AG04450 (cell line): ENCODE results near the gene TAF1C. TPM values are rescaled to one million over a fixed set of nuclear protein-coding genes. Genes with fewer than 3 reads are reported as not detected.

ENCODE experiments used
- CTCF ChIA-PET: fragments of 300-600, 350-600 bp; formaldehyde crosslinking; extraction: SDS; loops from one replicate; lab custom pipeline; 2022; ENCODE audit warnings: antibody characterized with exemption, inconsistent platforms; lab: Charles Lee
- POLR2A ChIA-PET: fragments of 350-600 bp; formaldehyde crosslinking; extraction: SDS; loops from one replicate; lab custom pipeline; 2021; ENCODE audit warnings: antibody characterized with exemption, inconsistent platforms; lab: Yijun Ruan, JAX
- DNase-seq: peaks from one replicate; pipeline ENCODE4 v3.0.0-alpha.2; 2011; ENCODE audit warnings: low read depth, low spot score
- H3K27ac ChIP-seq: one replicate; pipeline ENCODE4 v1.5.1; 2012; ENCODE audit warnings: low read depth, low read length, control low read depth
- H3K27me3 ChIP-seq: one replicate; pipeline ENCODE4 v1.6.0; 2012; ENCODE audit warnings: low read length; ENCODE audit not compliant: control insufficient read depth, insufficient read depth
- H3K4me3 ChIP-seq: 2 replicates; pipeline ENCODE4 v1.5.1; 2011; ENCODE audit warnings: mild to moderate bottlenecking, low read depth, low read length, control low read depth
- H3K9me3 ChIP-seq: 2 replicates; pipeline ENCODE4 v1.5.1; 2012; ENCODE audit warnings: low read length; ENCODE audit not compliant: control insufficient read depth, insufficient read depth
- polyA plus RNA-seq: library from polyadenylated mRNA; depleted of rRNA; stranded (reverse); fragments of >200 nt; gene quantifications from 2 replicates; pipeline ENCODE4 v1.2.3, GENCODE V29; 2011
- TF ChIP-seq, protein P1 (sequence below): IDR thresholded peaks from 2 replicates; pipeline ENCODE4 v1.5.1; 2011; ENCODE audit warnings: low read depth, low read length, control low read depth, inconsistent platforms

TAF1C gene
- polyA plus RNA-seq, 1 experiment: 14.2 TPM

DNA sequence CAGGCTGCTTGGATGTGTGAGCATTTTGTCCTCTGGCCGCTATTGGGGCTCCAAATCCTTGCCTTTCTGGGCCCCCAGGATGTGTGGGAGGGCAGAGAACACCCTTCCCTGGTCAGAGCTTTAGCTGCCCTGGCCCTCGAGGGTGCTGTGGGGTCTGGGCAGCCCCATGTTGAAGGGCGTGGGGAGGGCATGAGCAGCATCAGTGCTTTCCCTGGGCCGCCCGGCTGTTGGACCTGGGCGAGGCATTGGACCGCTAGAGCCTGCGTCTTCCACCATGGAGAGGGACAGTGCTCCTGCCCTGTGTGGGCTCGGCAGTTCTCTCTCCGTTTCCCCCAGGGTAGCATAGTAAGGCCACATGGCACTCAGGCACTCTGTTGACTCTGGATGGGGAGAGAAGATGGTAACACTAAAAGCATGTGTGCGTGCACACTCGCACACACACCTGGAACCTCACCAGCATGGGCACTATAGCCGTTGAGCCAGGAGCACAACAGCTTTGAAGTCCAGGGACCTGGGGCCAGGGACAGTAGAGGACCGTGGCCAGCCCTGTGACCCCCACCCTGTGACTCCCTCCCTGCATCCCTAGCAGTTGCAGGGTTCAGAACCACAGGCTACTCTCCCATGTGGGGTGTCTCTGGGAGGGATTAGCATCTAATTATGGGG lies 10.7 kb upstream of the TAF1C start:
- ChIA-PET POLR2A (no interaction called here), CTCF (interaction anchor here (1.5 kb wide), 1 partner anchor 11 kb away, joined by 8 read pairs; the partner anchor contains the start of gene TAF1C)
- no peak overlapping the region for H3K4me3 ChIP-seq
- H3K9me3 ChIP-seq: no peaks in the 10 kb centered on the region; the same call in 1 of the 2 replicates
- TF ChIP-seq, protein P1, sequence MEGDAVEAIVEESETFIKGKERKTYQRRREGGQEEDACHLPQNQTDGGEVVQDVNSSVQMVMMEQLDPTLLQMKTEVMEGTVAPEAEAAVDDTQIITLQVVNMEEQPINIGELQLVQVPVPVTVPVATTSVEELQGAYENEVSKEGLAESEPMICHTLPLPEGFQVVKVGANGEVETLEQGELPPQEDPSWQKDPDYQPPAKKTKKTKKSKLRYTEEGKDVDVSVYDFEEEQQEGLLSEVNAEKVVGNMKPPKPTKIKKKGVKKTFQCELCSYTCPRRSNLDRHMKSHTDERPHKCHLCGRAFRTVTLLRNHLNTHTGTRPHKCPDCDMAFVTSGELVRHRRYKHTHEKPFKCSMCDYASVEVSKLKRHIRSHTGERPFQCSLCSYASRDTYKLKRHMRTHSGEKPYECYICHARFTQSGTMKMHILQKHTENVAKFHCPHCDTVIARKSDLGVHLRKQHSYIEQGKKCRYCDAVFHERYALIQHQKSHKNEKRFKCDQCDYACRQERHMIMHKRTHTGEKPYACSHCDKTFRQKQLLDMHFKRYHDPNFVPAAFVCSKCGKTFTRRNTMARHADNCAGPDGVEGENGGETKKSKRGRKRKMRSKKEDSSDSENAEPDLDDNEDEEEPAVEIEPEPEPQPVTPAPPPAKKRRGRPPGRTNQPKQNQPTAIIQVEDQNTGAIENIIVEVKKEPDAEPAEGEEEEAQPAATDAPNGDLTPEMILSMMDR: no peak
- H3K27me3 ChIP-seq: peaks cover 24% of the 10 kb centered on the region
- DNase-seq: no peak
- H3K27ac ChIP-seq: no peak overlapping the region

DNA sequence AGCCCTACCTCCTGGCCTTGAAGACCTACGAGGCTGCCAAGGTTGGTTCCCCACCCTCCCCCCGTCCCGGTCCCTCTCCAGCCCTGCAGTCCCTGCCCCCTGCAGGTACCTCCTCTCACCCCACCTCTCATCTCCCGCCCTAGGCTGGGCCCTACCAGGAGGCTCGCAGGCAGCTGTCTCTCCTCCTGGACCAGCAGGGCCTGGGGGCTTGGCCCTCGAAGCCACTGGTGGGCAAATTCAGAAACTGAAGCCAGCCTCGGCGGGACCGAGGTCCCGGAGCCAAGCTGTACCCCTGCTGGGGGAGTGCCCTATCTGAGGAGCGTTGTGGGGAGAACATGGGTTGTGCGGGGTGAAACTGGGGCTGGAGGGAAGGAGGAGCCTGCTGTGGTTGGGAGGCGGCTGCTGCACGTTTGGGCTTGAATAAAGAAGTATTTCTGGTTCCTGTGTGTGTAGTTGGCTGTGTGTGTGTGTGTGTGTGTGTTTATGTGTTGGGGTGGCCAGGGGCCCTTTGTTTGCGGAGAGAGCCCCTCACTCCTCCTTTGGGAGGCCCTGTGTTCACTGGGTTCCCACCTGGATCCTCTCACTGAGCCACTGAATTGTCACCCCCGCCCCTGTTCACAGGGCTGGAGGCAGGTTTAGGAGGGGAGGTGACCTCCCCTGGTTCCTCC lies 10.0 kb upstream of the TAF1C start:
- Histone ChIP-seq H3K4me3 (no peak overlapping the region), H3K27ac (no peak overlapping the region), H3K27me3 (peaks cover 24% of the 10 kb centered on the region), H3K9me3 (no peaks in the 10 kb centered on the region; the same call in 1 of the 2 replicates)
- TF ChIP-seq, protein P1: no peak
- ChIA-PET CTCF (interaction anchor here (2.7 kb wide), 1 partner anchor 10 kb away, joined by 19 read pairs; the partner anchor contains the start of gene TAF1C), POLR2A (no interaction called here)
- DNase-seq: no peak

GRCh38 chr16:84196101-84196500 lies 9.2 kb upstream of the TAF1C start:
- Histone ChIP-seq H3K27me3 (peaks cover 24% of the 10 kb centered on the region), H3K27ac (no peak overlapping the region), H3K9me3 (no peaks in the 10 kb centered on the region; the same call in 1 of the 2 replicates), H3K4me3 (no peak overlapping the region)
- TF ChIP-seq, protein P1: no peak
- CTCF ChIA-PET: interaction anchor here (2.7 kb wide), 1 partner anchor 9 kb away, joined by 19 read pairs; the partner anchor contains the start of gene TAF1C
- no peak for DNase-seq
- POLR2A ChIA-PET: no interaction called here

- ChIA-PET CTCF (interaction anchor here (2.7 kb wide), 1 partner anchor 8 kb away, joined by 19 read pairs; the partner anchor contains the start of gene TAF1C), POLR2A (no interaction called here)
- Histone ChIP-seq H3K27me3 (peaks cover 24% of the 10 kb centered on the region), H3K4me3 (no peak overlapping the region), H3K27ac (no peak overlapping the region), H3K9me3 (no peaks in the 10 kb centered on the region; the same call in 1 of the 2 replicates)
- no peak for DNase-seq
- TF ChIP-seq, protein P1: no peak
Measured at GRCh38 chr16:84195201-84196093, 8.6 kb upstream of the TAF1C start.
